NCI-H187 (cell line): ENCODE data around the gene BUB1.
"Not testable (repeated sequence)": the region's sequence is repeated elsewhere in the genome, so short reads cannot be mapped to it uniquely, and the experiment has no call there.

ENCODE experiments used
- DNase-seq, 2 experiments: peaks; one replicate each; lab custom pipeline; 2025; lab: John Stamatoyannopoulos, UW

The BUB1 gene

GRCh38 chr2:110690083-110690965, 12.5 kb upstream of the BUB1 start:
- DNase-seq: no peak

- DNase-seq: no peak
Observed at GRCh38 chr2:110688594-110689091, 10.8 kb upstream of the BUB1 start.

GRCh38 chr2:110687775-110688484, 10.1 kb upstream of the BUB1 start:
- not testable (repeated sequence) for DNase-seq

- DNase-seq: no peak
Observed at GRCh38 chr2:110682872-110683271, 5.0 kb upstream of the BUB1 start.

GRCh38 chr2:110682267-110682666, 4.4 kb upstream of the BUB1 start:
- DNase-seq: no peak

GRCh38 chr2:110680709-110681108, 2.8 kb upstream of the BUB1 start:
- DNase-seq: no peak

- DNase-seq: no peak
Observed at GRCh38 chr2:110679865-110680264, 2.0 kb upstream of the BUB1 start.

- no peak for DNase-seq
Observed at GRCh38 chr2:110679337-110679707, 1.5 kb upstream of the BUB1 start.

- peak in 1 of 2 experiments; percentile 8 for DNase-seq
Observed at GRCh38 chr2:110678457-110679336, 834 bp upstream of the BUB1 start.

- no peak for DNase-seq
Observed at GRCh38 chr2:110677080-110677479, 783 bp downstream of the BUB1 start.

GRCh38 chr2:110675679-110676078, 2.2 kb downstream of the BUB1 start:
- no peak for DNase-seq

GRCh38 chr2:110674620-110675555, 3.0 kb downstream of the BUB1 start:
- peak; percentile 1 to 19 for DNase-seq

GRCh38 chr2:110673201-110673600, 4.7 kb downstream of the BUB1 start:
- DNase-seq: no peak

- no peak for DNase-seq
Observed at GRCh38 chr2:110670826-110671225, 7.0 kb downstream of the BUB1 start.

- no peak for DNase-seq
Observed at GRCh38 chr2:110669079-110669478, 8.8 kb downstream of the BUB1 start.

GRCh38 chr2:110667071-110667470, 10.8 kb downstream of the BUB1 start:
- DNase-seq: no peak

GRCh38 chr2:110664135-110664534, 13.7 kb downstream of the BUB1 start:
- DNase-seq: no peak

- no peak for DNase-seq
Observed at GRCh38 chr2:110662560-110662959, 15.3 kb downstream of the BUB1 start.

GRCh38 chr2:110660558-110660957, 17.3 kb downstream of the BUB1 start:
- DNase-seq: no peak

GRCh38 chr2:110659248-110659647, 18.6 kb downstream of the BUB1 start:
- no peak for DNase-seq

- DNase-seq: no peak
Observed at GRCh38 chr2:110657724-110658305, 20.0 kb downstream of the BUB1 start.
